HEK293T (cell line): ENCODE data around the gene NHP2.

Source experiments
- BHLHE40 ChIP-seq: fragments of 450-650 bp; IDR thresholded peaks from 2 replicates; pipeline ENCODE4 v1.6.1; 2016; ENCODE audit warnings: mild to moderate bottlenecking, moderate library complexity, borderline replicate concordance
- FOXK2 ChIP-seq: fragments of 450-650 bp; IDR thresholded peaks from 2 replicates; pipeline ENCODE4 v1.6.1; 2016; ENCODE audit warnings: mild to moderate bottlenecking
- FOXM1 ChIP-seq: fragments of 450-650 bp; IDR thresholded peaks from 2 replicates; pipeline ENCODE4 v1.6.1; 2017; ENCODE audit warnings: mild to moderate bottlenecking, borderline replicate concordance
- SUZ12 ChIP-seq: fragments of 450-650 bp; IDR thresholded peaks from 2 replicates; pipeline ENCODE4 v1.6.1; 2016; ENCODE audit warnings: mild to moderate bottlenecking
- TARDBP ChIP-seq: fragments of 450-650 bp; IDR thresholded peaks from 2 replicates; pipeline ENCODE4 v1.6.1; 2016

DNA sequence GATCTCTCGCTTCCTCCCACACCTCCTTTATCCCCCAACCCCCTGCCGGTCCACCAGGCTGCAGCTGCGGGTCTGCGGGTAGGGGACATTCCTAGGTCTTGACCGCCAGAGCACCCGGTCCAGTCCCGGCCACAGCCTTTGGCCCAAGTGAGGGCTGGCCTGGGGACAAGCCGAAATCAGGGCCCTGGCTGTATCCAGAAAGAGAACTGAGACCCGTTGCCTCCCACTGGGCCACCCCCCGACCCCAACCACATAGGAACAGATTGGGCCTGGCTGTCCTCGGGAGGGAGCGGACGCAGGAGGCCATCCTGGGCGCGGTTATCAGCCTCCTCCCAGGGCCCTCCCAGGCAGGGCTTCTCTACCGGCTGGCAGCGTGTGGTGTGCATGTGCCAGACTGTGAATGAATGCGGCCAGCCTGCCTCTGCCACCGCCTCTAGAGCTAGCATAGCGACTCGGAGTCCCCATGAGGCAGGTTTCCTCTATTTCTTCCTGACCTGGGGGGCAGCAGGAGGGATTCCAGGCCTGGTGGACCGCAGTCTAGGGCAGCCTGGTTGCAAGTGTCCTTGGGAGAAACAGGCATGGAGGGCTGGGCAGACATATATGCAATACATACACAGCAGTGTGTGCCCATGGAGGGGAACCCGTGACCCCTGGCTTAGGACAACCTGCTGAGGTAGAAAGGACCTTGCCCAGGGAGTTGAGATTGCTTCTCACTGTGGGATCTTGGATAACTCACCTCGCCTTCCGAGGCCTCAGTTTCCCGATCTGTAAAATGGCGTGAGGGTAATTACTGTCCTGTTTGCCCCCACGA is 39.2 kb downstream of the NHP2 start:
- no peak for TF ChIP-seq FOXM1
- no peak for TF ChIP-seq TARDBP
- TF ChIP-seq SUZ12 = no peak
- no peak for TF ChIP-seq FOXK2
- no peak for TF ChIP-seq BHLHE40
